K562 (cell line): ENCODE measurements around the gene RERE. TPM values are rescaled to one million over a fixed set of nuclear protein-coding genes. Genes with fewer than 3 reads are reported as not detected.
A peak's percentile ranks its signal among the peaks of the same experiment; 100 is the strongest.

ENCODE experiments used
- ATAC-seq: fragments of 200-7000 bp; cut with Tn5 transposase; 3 replicates; pipeline ENCODE4 v1.9.1; 2020; ENCODE audit warnings: moderate library complexity
- BruUV-seq: library from RNA; stranded (reverse); fragments of 400-500 nt; replicated peaks from 2 replicates; lab custom pipeline; 2021; lab: Mats Ljungman, UMichigan
- CTCF ChIA-PET: fragments of 300-600 bp; formaldehyde crosslinking; extraction: SDS; loops from one replicate; lab custom pipeline; 2021; ENCODE audit warnings: low intra/inter-chr PET ratio; lab: Yijun Ruan, JAX
- POLR2A ChIA-PET: fragments of 300-600, 350-650 bp; sonication (Branson Sonifier 250); formaldehyde crosslinking; extraction: SDS; loops from one replicate; lab custom pipeline; 2021; ENCODE audit warnings: antibody characterized with exemption, inconsistent platforms; lab: Yijun Ruan, JAX
- DNase-seq, 4 experiments: peaks; one replicate each; pipeline versions ENCODE4 v3.0.0 to v3.0.0-alpha.2; 2011 to 2018; ENCODE audit warnings: low spot score in 3 of 4, mixed read lengths in 3 of 4; ENCODE audit errors: extremely low read depth in 1 of 4
- FAIRE-seq: peaks from 2 replicates; lab custom pipeline; 2011; peaks lifted over from hg19 to GRCh38; lab: Jason Lieb, UNC
- H2AFZ ChIP-seq: 2 replicates; pipeline ENCODE4 v1.6.0; 2011; ENCODE audit warnings: low read depth, low read length, control low read depth, inconsistent platforms
- H3K27ac ChIP-seq: fragments of 200-600 bp; 3 replicates; pipeline ENCODE4 v1.8.0; 2011; ENCODE audit warnings: low read depth, mild to moderate bottlenecking, control low read depth, inconsistent platforms, low read length, moderate library complexity, mixed read lengths; ENCODE audit errors: extremely low read depth
- H3K27me3 ChIP-seq, 2 experiments: fragments of 300-600 bp in 1 of 2; 2 replicates in 1 of 2; 3 replicates in 1 of 2; pipeline versions ENCODE4 v1.6.0 to v1.8.0; 2011; ENCODE audit warnings: inconsistent platforms in 2 of 2, low read length in 2 of 2, mild to moderate bottlenecking in 1 of 2, mixed read lengths in 1 of 2, moderate library complexity in 1 of 2; ENCODE audit not compliant: control insufficient read depth in 2 of 2, insufficient read depth in 2 of 2
- H3K36me3 ChIP-seq: fragments of 300-600 bp; 3 replicates; pipeline ENCODE4 v1.8.0; 2011; ENCODE audit warnings: mild to moderate bottlenecking, low read length, inconsistent platforms; ENCODE audit not compliant: control insufficient read depth, insufficient read depth
- H3K4me1 ChIP-seq, 2 experiments: fragments of 200-600 bp in 1 of 2; replicated peaks in 1 of 2; 2 replicates in 1 of 2; 3 replicates in 1 of 2; pipeline versions ENCODE4 v1.5.1 to v1.8.0; 2011; ENCODE audit warnings: inconsistent platforms in 2 of 2, low read length in 2 of 2, mild to moderate bottlenecking in 1 of 2, mixed read lengths in 1 of 2, moderate library complexity in 1 of 2; ENCODE audit not compliant: control insufficient read depth in 2 of 2, insufficient read depth in 2 of 2
- H3K4me2 ChIP-seq: 2 replicates; pipeline ENCODE4 v1.6.1; 2011; ENCODE audit warnings: low read length, control low read depth, inconsistent platforms, mixed read lengths; ENCODE audit not compliant: insufficient read depth
- H3K4me3 ChIP-seq: fragments of 200-600 bp; sonication (generic), shearing (Covaris generic); 2 replicates; pipeline ENCODE4 v1.5.1; 2016; ENCODE audit warnings: control low read depth, inconsistent platforms
- H3K79me2 ChIP-seq: fragments of 200-600 bp; 3 replicates; pipeline ENCODE4 v1.8.0; 2011; ENCODE audit warnings: low read length, inconsistent platforms; ENCODE audit not compliant: control insufficient read depth, insufficient read depth
- H3K9ac ChIP-seq, 2 experiments: 2 replicates each; pipeline versions ENCODE4 v1.6.0 to v1.6.1; 2011; ENCODE audit warnings: low read depth in 2 of 2, low read length in 2 of 2, control low read depth in 1 of 2, inconsistent platforms in 1 of 2, mild to moderate bottlenecking in 1 of 2, mixed read lengths in 1 of 2; ENCODE audit not compliant: insufficient read depth in 1 of 2
- H3K9me1 ChIP-seq: one replicate; pipeline ENCODE4 v1.6.0; 2011; ENCODE audit warnings: inconsistent platforms, mild to moderate bottlenecking, low read length, moderate library complexity; ENCODE audit not compliant: control insufficient read depth, insufficient read depth
- H3K9me3 ChIP-seq: replicated peaks from 2 replicates; pipeline ENCODE4 v1.5.1; 2011; ENCODE audit warnings: low read depth, low read length, inconsistent platforms; ENCODE audit not compliant: control insufficient read depth, insufficient read depth
- H4K20me1 ChIP-seq: replicated peaks from 2 replicates; pipeline ENCODE4 v1.6.1; 2011; ENCODE audit warnings: low read length, inconsistent platforms, mixed read lengths; ENCODE audit not compliant: control insufficient read depth, insufficient read depth
- E2F3 ChIP-seq: fragments of 250-450 bp; sonication (Bioruptor Pico); IDR thresholded peaks from 2 replicates; pipeline ENCODE4 v1.4.0; 2020; ENCODE audit warnings: mild to moderate bottlenecking
- HINFP ChIP-seq: fragments of 450-650 bp; conservative IDR thresholded peaks from 2 replicates; pipeline ENCODE4 v1.6.1; 2016; ENCODE audit warnings: missing genetic modification characterization, low read depth, mild to moderate bottlenecking, control low read depth, missing compliant biosample characterization
- L3MBTL2 ChIP-seq: fragments of 450-650 bp; IDR thresholded peaks from 2 replicates; pipeline ENCODE4 v1.6.1; 2016; ENCODE audit warnings: mild to moderate bottlenecking, moderate library complexity
- MEIS2 ChIP-seq: fragments of 450-650 bp; IDR thresholded peaks from 2 replicates; pipeline ENCODE4 v1.6.1; 2014; ENCODE audit warnings: mild to moderate bottlenecking; ENCODE audit not compliant: partially characterized antibody
- SMAD3 ChIP-seq: fragments of 450-650 bp; formaldehyde crosslinking; conservative IDR thresholded peaks from 2 replicates; pipeline ENCODE4 v1.4.0; 2020; ENCODE audit warnings: mild to moderate bottlenecking
- STAT5A ChIP-seq: IDR thresholded peaks from 2 replicates; pipeline ENCODE4 v1.6.1; 2012; ENCODE audit warnings: low read length, inconsistent platforms, borderline replicate concordance
- WGBS: fragments of 100-300 bp; shearing (Covaris generic); methylation state at CpG from one replicate; pipeline ENCODE4 v1.1.6; 2016; ENCODE audit warnings: low coverage, mixed read lengths; ENCODE audit not compliant: insufficient coverage; ENCODE audit errors: missing lambda C conversion rate; 5-methylcytosine and 5-hydroxymethylcytosine counted together
- in situ Hi-C: fragments of 300-500 bp; cut with MboI; formaldehyde crosslinking; loops from 4 replicates; pipeline ENCODE4 v1.15.0; 2018; ENCODE audit warnings: inconsistent platforms, mixed read lengths
- intact Hi-C: fragments of 100-400 bp; cut with micrococcal nuclease; formaldehyde crosslinking; loops from 2 replicates; pipeline ENCODE4 v1.14.2; 2022
- polyA plus RNA-seq, 8 experiments: library from polyadenylated mRNA; depleted of rRNA in 4 of 8; stranded (reverse) in 5 of 8; unstranded in 3 of 8; fragments of >200 nt; fragmentation: Nextera tagmentation in 2 of 8; fragmentation: Illumina TruSeq in 1 of 8; extraction: Ambion mirVana in 2 of 8; extraction: Trizol in 1 of 8; gene quantifications; 2 replicates each; pipeline versions ENCODE4 v1.2.1 to v1.2.3, GENCODE V29; 2011 to 2014; ENCODE audit warnings: inconsistent platforms in 1 of 8, missing spikeins in 1 of 8
- total RNA-seq, 7 experiments: library from RNA; depleted of rRNA in 6 of 7; stranded (reverse); fragments of >200 nt in 6 of 7; fragmentation: Illumina TruSeq in 2 of 7; extraction: Trizol in 2 of 7; gene quantifications; 2 replicates each; pipeline versions ENCODE4 v1.2.1 to v1.2.3, GENCODE V29; 2011 to 2021; ENCODE audit warnings: low replicate concordance in 1 of 7
- TF ChIP-seq, protein P1 (sequence below): fragments of 450-650 bp; IDR thresholded peaks from 2 replicates; pipeline ENCODE4 v1.6.1; 2016
- TF ChIP-seq, protein P2 (sequence below): fragments of 450-650 bp; IDR thresholded peaks from 2 replicates; pipeline ENCODE4 v1.6.1; 2016; ENCODE audit warnings: low read depth

Gene RERE
- total and polyA plus RNA-seq, 9 of the 15 experiments (the other 6 are each of a cell fraction or from before 2014, with no cell fraction given) = 3.0 to 51.5 (median 13.4) TPM

GRCh38 chr1:8649027-8649426 lies 168.4 kb downstream of the RERE start:
- BruUV-seq = no TSS peak
- Histone ChIP-seq H3K4me3 (no peak overlapping the region), H3K4me2 (no peak overlapping the region), H3K79me2 (peaks cover 36% of the 10 kb centered on the region; the same call in 2 of the 3 replicates), H3K9ac (no peak overlapping the region), H2AFZ (no peak overlapping the region), H3K27ac (no peak overlapping the region), H3K27me3 (no peaks in the 10 kb centered on the region), H4K20me1 (peaks cover 20% of the 10 kb centered on the region), H3K4me1 (peaks cover 4 to 5% of the 10 kb centered on the region in 2 experiments; a peak in 3 of 5 replicates), H3K9me3 (no peaks in the 10 kb centered on the region), H3K9me1 (no peaks in the 10 kb centered on the region), H3K36me3 (peaks cover 28% of the 10 kb centered on the region; the same call in 2 of the 3 replicates)
- DNase-seq (no peak), ATAC-seq (no peak), FAIRE-seq (peak; percentile 19)
- in situ Hi-C loops (no loop called here), intact Hi-C loops (no loop called here)
- WGBS = 45% methylated on average over 1 of the region's 1 CpG
- ChIA-PET POLR2A (no interaction called here), CTCF (interaction anchor here (0.6 kb wide), 1 partner anchor 30 kb away, joined by 3 read pairs; no protein-coding TSS in a partner anchor)
- TF ChIP-seq STAT5A = no peak
- TF ChIP-seq MEIS2 = peak; percentile 77
- no peak for TF ChIP-seq L3MBTL2
- TF ChIP-seq, protein P1, sequence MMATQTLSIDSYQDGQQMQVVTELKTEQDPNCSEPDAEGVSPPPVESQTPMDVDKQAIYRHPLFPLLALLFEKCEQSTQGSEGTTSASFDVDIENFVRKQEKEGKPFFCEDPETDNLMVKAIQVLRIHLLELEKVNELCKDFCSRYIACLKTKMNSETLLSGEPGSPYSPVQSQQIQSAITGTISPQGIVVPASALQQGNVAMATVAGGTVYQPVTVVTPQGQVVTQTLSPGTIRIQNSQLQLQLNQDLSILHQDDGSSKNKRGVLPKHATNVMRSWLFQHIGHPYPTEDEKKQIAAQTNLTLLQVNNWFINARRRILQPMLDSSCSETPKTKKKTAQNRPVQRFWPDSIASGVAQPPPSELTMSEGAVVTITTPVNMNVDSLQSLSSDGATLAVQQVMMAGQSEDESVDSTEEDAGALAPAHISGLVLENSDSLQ = peak; percentile 83
- TF ChIP-seq, protein P2, sequence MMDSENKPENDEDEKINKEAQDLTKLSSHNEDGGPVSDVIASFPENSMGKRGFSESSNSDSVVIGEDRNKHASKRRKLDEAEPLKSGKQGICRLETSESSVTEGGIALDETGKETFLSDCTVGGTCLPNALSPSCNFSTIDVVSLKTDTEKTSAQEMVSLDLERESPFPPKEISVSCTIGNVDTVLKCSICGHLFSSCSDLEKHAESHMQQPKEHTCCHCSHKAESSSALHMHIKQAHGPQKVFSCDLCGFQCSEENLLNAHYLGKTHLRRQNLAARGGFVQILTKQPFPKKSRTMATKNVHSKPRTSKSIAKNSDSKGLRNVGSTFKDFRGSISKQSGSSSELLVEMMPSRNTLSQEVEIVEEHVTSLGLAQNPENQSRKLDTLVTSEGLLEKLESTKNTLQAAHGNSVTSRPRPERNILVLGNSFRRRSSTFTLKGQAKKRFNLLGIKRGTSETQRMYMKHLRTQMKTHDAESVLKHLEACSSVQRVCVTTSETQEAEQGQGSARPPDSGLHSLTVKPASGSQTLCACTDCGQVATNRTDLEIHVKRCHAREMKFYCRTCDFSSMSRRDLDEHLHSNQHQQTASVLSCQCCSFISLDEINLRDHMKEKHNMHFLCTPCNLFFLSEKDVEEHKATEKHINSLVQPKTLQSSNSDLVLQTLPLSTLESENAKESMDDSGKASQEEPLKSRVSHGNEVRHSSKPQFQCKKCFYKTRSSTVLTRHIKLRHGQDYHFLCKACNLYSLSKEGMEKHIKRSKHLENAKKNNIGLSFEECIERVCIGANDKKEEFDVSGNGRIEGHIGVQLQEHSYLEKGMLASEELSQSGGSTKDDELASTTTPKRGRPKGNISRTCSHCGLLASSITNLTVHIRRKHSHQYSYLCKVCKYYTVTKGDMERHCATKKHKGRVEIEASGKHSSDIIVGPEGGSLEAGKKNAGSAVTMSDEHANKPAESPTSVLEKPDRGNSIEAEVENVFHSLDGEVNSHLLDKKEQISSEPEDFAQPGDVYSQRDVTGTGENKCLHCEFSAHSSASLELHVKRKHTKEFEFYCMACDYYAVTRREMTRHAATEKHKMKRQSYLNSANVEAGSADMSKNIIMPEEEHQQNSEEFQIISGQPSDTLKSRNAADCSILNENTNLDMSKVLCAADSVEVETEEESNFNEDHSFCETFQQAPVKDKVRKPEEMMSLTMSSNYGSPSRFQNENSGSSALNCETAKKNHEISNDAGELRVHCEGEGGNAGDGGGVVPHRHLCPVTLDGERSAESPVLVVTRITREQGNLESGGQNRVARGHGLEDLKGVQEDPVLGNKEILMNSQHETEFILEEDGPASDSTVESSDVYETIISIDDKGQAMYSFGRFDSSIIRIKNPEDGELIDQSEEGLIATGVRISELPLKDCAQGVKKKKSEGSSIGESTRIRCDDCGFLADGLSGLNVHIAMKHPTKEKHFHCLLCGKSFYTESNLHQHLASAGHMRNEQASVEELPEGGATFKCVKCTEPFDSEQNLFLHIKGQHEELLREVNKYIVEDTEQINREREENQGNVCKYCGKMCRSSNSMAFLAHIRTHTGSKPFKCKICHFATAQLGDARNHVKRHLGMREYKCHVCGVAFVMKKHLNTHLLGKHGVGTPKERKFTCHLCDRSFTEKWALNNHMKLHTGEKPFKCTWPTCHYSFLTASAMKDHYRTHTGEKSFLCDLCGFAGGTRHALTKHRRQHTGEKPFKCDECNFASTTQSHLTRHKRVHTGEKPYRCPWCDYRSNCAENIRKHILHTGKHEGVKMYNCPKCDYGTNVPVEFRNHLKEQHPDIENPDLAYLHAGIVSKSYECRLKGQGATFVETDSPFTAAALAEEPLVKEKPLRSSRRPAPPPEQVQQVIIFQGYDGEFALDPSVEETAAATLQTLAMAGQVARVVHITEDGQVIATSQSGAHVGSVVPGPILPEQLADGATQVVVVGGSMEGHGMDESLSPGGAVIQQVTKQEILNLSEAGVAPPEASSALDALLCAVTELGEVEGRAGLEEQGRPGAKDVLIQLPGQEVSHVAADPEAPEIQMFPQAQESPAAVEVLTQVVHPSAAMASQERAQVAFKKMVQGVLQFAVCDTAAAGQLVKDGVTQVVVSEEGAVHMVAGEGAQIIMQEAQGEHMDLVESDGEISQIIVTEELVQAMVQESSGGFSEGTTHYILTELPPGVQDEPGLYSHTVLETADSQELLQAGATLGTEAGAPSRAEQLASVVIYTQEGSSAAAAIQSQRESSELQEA = no peak
- TF ChIP-seq HINFP = no peak
- no peak for TF ChIP-seq SMAD3
- no peak for TF ChIP-seq E2F3 (CRISPR knock-in tag)
